Breast epithelium (tissue), 3 donors: ENCODE data around the gene INPP5J.

Experiments
- CTCF ChIP-seq, 3 donors: fragments of 450-650 bp; IDR thresholded peaks; one replicate each; pipeline ENCODE4 v1.5.1; 2016 to 2017; ENCODE audit warnings: antibody characterized with exemption in 3 of 3, mild to moderate bottlenecking in 3 of 3, moderate library complexity in 3 of 3
- POLR2AphosphoS5 ChIP-seq, 3 donors: sonication (generic); formaldehyde crosslinking; IDR thresholded peaks; one replicate each; pipeline ENCODE4 v1.6.1; 2017; ENCODE audit warnings: antibody characterized with exemption in 3 of 3

- TF ChIP-seq CTCF (IDR thresholded peaks at IDR 0.05) (no peak), POLR2AphosphoS5 (IDR thresholded peaks at IDR 0.05) (peak in 1 of 3 donors; percentile 15)
These were observed 18.7 kb upstream of the INPP5J start for GRCh38 chr22:31103899-31104694.
